ENCODE data around the gene GLT1D1. TPM values are rescaled to one million over a fixed set of nuclear protein-coding genes. Genes with fewer than 3 reads are reported as not detected.

Gene GLT1D1
- total RNA-seq, 2 experiments from 2014 or later = 0.30 to 0.53 TPM

- DNase-seq = no peak
- Mint-ChIP-seq H3K36me3 (ENCODE audit: low read depth) (no peaks in the 10 kb centered on the region), H3K4me3 (no peak overlapping the region), H3K27me3 (no peaks in the 10 kb centered on the region), H3K27ac (no peak overlapping the region), H3K4me1 (no peaks in the 10 kb centered on the region), H3K9me3 (ENCODE audit: low read depth) (peaks cover 17% of the 10 kb centered on the region)
- no peak for ATAC-seq
- intact Hi-C loops (cut with DNase I, micrococcal nuclease) = no loop called here
- ChIA-PET CTCF (no interaction called here), POLR2A (no interaction called here)
Observed at GRCh38 chr12:128994856-128995255, 141.6 kb downstream of the GLT1D1 start.

- CTCF ChIA-PET = no interaction called here
- no peak overlapping the region for H3K27ac Mint-ChIP-seq
- no peak for DNase-seq
- no peak for ATAC-seq
- intact Hi-C loops (cut with DNase I, micrococcal nuclease) = no loop called here
- POLR2A ChIA-PET = no interaction called here
- no peak overlapping the region for H3K4me3 Mint-ChIP-seq
- peaks cover 17% of the 10 kb centered on the region for H3K9me3 Mint-ChIP-seq (ENCODE audit: low read depth)
- H3K27me3 Mint-ChIP-seq = no peaks in the 10 kb centered on the region
- no peaks in the 10 kb centered on the region for H3K36me3 Mint-ChIP-seq (ENCODE audit: low read depth)
- no peaks in the 10 kb centered on the region for H3K4me1 Mint-ChIP-seq
Observed at GRCh38 chr12:128995619-128996018, 142.3 kb downstream of the GLT1D1 start.

DNA sequence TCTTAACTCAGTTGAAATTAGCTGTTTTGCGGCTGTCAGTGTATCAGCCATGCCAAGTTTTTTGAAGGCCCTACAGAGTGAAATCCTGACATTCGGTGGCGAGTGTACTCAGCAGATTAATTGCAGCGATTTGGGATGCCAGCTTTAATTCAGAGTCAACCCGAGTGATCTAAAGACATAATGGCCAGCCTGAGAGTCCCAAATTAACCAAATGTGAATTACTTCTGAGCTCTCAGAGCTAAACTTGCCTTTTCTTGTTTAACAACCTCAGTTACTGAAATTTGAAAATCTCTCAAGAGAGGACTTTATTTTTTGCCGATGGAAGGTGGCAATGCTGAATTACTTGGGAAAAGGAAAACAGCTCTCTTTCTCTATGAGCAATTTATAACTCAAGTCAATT lies 148.5 kb downstream of the GLT1D1 start:
- H3K9me3 Mint-ChIP-seq (ENCODE audit: low read depth) = peaks cover 20% of the 10 kb centered on the region
- DNase-seq (no peak), ATAC-seq (no peak)
- intact Hi-C loops (cut with DNase I, micrococcal nuclease) = no loop called here
- no peaks in the 10 kb centered on the region for H3K36me3 Mint-ChIP-seq (ENCODE audit: low read depth)
- no peaks in the 10 kb centered on the region for H3K4me1 Mint-ChIP-seq
- ChIA-PET POLR2A (no interaction called here), CTCF (no interaction called here)
- no peak overlapping the region for H3K4me3 Mint-ChIP-seq
- H3K27me3 Mint-ChIP-seq = peaks cover 3% of the 10 kb centered on the region
- no peak overlapping the region for H3K27ac Mint-ChIP-seq

GRCh38 chr12:129002427-129002826 lies 149.1 kb downstream of the GLT1D1 start:
- intact Hi-C loops (cut with DNase I, micrococcal nuclease) = no loop called here

DNA sequence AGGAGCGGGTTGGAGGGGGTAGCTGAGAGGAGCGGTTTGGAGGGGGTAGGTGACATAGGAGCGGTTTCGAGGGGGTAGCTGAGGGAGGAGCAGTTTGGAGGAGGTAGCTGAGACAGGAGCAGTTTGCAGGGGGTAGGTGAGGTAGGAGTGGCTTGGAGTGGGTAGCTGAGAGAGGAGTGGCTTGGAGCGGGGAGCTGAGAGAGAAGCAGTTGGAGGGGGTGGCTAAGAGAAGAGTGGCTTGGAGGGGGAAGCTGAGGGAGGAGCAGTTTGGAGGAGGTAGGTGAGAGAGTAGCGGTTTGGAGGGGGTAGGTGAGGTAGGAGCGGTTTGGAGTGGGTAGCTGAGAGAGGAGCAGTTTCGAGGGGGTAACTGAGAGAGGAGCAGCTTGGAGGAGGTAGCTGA lies 152.1 kb downstream of the GLT1D1 start:
- no peak for ATAC-seq
- CTCF ChIA-PET = no interaction called here
- H3K9me3 Mint-ChIP-seq (ENCODE audit: low read depth) = peaks cover 3% of the 10 kb centered on the region
- intact Hi-C loops (cut with DNase I, micrococcal nuclease) = no loop called here
- POLR2A ChIA-PET = no interaction called here
- no peak overlapping the region for H3K4me3 Mint-ChIP-seq
- no peak for DNase-seq
- peaks cover 3% of the 10 kb centered on the region for H3K27me3 Mint-ChIP-seq
- H3K4me1 Mint-ChIP-seq = no peaks in the 10 kb centered on the region
- H3K36me3 Mint-ChIP-seq (ENCODE audit: low read depth) = no peaks in the 10 kb centered on the region
- no peak overlapping the region for H3K27ac Mint-ChIP-seq

More at GRCh38 chr12:129002427-129002826, 149.1 kb downstream of the GLT1D1 start:
- DNase-seq = no peak
- no peak overlapping the region for H3K4me3 Mint-ChIP-seq
- peaks cover 14% of the 10 kb centered on the region for H3K9me3 Mint-ChIP-seq (ENCODE audit: low read depth)
- no peaks in the 10 kb centered on the region for H3K36me3 Mint-ChIP-seq (ENCODE audit: low read depth)
- H3K27me3 Mint-ChIP-seq = peaks cover 3% of the 10 kb centered on the region
- no peak for ATAC-seq
- POLR2A ChIA-PET = no interaction called here
- no peaks in the 10 kb centered on the region for H3K4me1 Mint-ChIP-seq
- CTCF ChIA-PET = no interaction called here
- no peak overlapping the region for H3K27ac Mint-ChIP-seq

GRCh38 chr12:129005829-129006228 lies 152.6 kb downstream of the GLT1D1 start:
- Mint-ChIP-seq H3K4me3 (no peak overlapping the region), H3K27ac (no peak overlapping the region), H3K27me3 (peaks cover 3% of the 10 kb centered on the region), H3K36me3 (ENCODE audit: low read depth) (no peaks in the 10 kb centered on the region), H3K9me3 (ENCODE audit: low read depth) (peaks cover 3% of the 10 kb centered on the region), H3K4me1 (no peaks in the 10 kb centered on the region)
- DNase-seq (no peak), ATAC-seq (no peak)
- ChIA-PET POLR2A (no interaction called here), CTCF (no interaction called here)
- intact Hi-C loops (cut with DNase I, micrococcal nuclease) = no loop called here

DNA sequence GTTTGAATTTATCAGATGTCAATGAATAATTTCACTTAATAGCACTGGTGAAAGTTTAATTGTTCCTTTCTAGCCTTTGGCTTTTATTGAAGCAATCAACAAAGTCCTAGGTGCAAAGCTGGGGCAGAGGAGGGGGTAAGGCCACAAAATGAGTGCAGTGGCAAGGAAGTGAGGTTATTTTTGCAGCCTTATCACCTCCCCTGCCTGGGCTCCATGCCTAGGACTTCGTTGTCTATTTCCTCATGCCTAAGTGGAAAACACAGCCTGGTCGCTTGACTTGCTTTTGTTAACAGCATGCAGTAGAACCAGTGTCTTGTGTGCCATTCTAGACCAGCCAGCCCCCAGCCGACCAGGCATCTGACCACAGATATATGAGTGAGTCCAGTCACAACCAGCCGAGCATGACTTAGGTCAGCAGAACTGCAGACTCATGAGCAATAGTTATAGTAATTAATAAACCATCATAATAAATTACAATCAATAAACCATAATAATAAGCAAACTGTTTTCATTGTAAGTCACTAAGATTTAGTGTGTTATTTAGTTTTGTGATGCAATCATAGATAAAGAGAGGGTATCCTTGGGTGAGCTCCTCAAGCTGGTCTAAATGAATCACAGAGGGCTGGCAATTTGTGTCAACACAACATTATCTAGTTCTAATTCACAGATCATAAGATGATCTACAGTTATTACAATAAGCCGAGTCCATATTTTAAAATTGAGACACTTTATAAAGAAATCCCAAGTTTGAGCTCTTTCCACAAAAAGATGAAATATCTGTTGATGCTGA lies 156.8 kb downstream of the GLT1D1 start:
- POLR2A ChIA-PET = no interaction called here
- peaks cover 2% of the 10 kb centered on the region for H3K27me3 Mint-ChIP-seq
- ATAC-seq (no peak), DNase-seq (no peak)
- CTCF ChIA-PET = no interaction called here
- no peaks in the 10 kb centered on the region for H3K9me3 Mint-ChIP-seq (ENCODE audit: low read depth)
- H3K27ac Mint-ChIP-seq = no peak overlapping the region
- H3K4me1 Mint-ChIP-seq = no peaks in the 10 kb centered on the region
- H3K36me3 Mint-ChIP-seq (ENCODE audit: low read depth) = no peaks in the 10 kb centered on the region
- H3K4me3 Mint-ChIP-seq = no peak overlapping the region
- intact Hi-C loops (cut with DNase I, micrococcal nuclease) = no loop called here

DNA sequence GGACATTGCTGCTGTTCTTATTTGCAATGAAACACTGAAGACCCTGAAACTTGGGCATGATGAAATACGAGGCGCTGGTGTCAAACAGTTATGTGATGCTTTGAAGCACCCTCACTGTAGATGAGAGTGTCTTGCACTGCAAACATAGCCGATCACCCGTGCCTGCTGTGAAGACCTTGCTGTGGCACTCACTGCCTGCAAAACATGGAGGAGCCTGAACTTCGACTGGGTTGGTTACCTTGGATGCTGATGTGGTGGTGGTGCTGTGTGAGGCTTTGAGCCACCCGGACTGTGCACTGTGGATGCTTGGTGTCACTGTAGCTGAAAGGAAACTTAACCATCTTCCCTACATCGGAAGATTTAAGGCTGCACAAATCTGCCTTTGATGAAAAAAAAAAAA lies 162.9 kb downstream of the GLT1D1 start:
- Mint-ChIP-seq H3K9me3 (ENCODE audit: low read depth) (peaks cover 6% of the 10 kb centered on the region), H3K27ac (no peak overlapping the region), H3K27me3 (peaks cover 2% of the 10 kb centered on the region), H3K4me1 (no peaks in the 10 kb centered on the region), H3K36me3 (ENCODE audit: low read depth) (no peaks in the 10 kb centered on the region), H3K4me3 (no peak overlapping the region)
- intact Hi-C loops (cut with DNase I, micrococcal nuclease) = no loop called here
- no peak for ATAC-seq
- ChIA-PET CTCF (no interaction called here), POLR2A (no interaction called here)
- DNase-seq = no peak

DNA sequence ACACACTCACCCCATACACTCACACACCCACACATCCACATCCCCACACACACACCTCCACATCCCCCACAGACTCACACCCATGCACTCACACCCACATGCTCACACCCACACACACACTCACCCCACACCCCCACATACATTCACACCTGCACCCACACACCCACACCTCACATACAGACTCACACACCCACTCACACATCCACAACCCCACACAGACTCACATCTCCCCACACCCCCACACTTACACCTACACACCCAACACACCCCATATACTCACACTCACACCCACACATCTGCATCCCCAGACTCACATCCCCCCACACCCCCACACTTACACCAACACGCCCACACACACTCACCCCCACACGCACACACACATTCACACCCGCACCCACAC lies 171.8 kb downstream of the GLT1D1 start:
- intact Hi-C loops (cut with DNase I, micrococcal nuclease) = no loop called here
- Mint-ChIP-seq H3K27me3 (no peaks in the 10 kb centered on the region), H3K27ac (no peak overlapping the region), H3K4me1 (no peaks in the 10 kb centered on the region), H3K4me3 (no peak overlapping the region), H3K9me3 (ENCODE audit: low read depth) (peaks cover 5% of the 10 kb centered on the region), H3K36me3 (ENCODE audit: low read depth) (no peaks in the 10 kb centered on the region)
- CTCF ChIA-PET = no interaction called here
- ATAC-seq (no peak), DNase-seq (no peak)
- POLR2A ChIA-PET = no interaction called here

GRCh38 chr12:129028844-129029243 lies 175.6 kb downstream of the GLT1D1 start:
- H3K4me1 Mint-ChIP-seq = no peaks in the 10 kb centered on the region
- CTCF ChIA-PET = no interaction called here
- no peaks in the 10 kb centered on the region for H3K9me3 Mint-ChIP-seq (ENCODE audit: low read depth)
- POLR2A ChIA-PET = no interaction called here
- intact Hi-C loops (cut with DNase I, micrococcal nuclease) = no loop called here
- no peak overlapping the region for H3K27ac Mint-ChIP-seq
- ATAC-seq (no peak), DNase-seq (no peak)
- H3K4me3 Mint-ChIP-seq = no peak overlapping the region
- H3K27me3 Mint-ChIP-seq = no peaks in the 10 kb centered on the region
- H3K36me3 Mint-ChIP-seq (ENCODE audit: low read depth) = no peaks in the 10 kb centered on the region

Other genes starting within 250 kb of the GLT1D1 start
- gene SLC15A4, start 29.5 kb upstream of the GLT1D1 start, total RNA-seq = 10 to 100 TPM; 24.2 to 25.9 TPM